Measurements from ENCODE around the gene TMEM41A.
"Not testable (repeated sequence)": the region's sequence is repeated elsewhere in the genome, so short reads cannot be mapped to it uniquely, and the experiment has no call there.

The TMEM41A gene

DNA sequence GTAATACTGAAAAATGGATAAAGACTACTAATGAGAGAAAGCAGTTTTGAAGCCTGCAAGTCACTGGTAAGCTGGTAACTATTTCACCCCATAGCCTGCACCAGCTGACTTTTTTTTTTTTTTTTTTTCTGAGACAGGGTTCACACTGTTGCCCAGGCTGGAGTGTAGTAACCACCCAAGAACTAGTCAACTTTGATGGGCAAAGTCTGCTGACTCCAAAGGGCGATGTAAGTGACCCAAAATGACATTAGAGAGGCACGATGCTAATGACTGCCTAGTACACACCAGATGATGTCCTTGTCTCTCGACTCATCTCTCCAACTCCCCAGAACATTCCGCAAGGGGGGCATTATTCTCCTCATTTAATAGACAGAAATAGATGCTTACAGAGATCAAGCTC is 12.9 kb upstream of the TMEM41A start:
- Mint-ChIP-seq H3K27ac (no peak overlapping the region), H3K9me3 (no peaks in the 10 kb centered on the region), H3K4me1 (ENCODE audit: low read depth) (no peaks in the 10 kb centered on the region), H3K36me3 (ENCODE audit: low read depth) (no peaks in the 10 kb centered on the region), H3K4me3 (no peak overlapping the region), H3K27me3 (ENCODE audit: low read depth) (peaks cover 6% of the 10 kb centered on the region)
- DNase-seq (ENCODE audit: low spot score) = no peak

GRCh38 chr3:185508335-185508991 is 9.6 kb upstream of the TMEM41A start:
- no peaks in the 10 kb centered on the region for H3K9me3 Mint-ChIP-seq
- H3K27me3 Mint-ChIP-seq (ENCODE audit: low read depth) = no peaks in the 10 kb centered on the region
- no peak overlapping the region for H3K27ac Mint-ChIP-seq
- H3K36me3 Mint-ChIP-seq (ENCODE audit: low read depth) = no peaks in the 10 kb centered on the region
- no peak for DNase-seq (ENCODE audit: low spot score)
- H3K4me1 Mint-ChIP-seq (ENCODE audit: low read depth) = no peaks in the 10 kb centered on the region
- no peak overlapping the region for H3K4me3 Mint-ChIP-seq

- no peak for DNase-seq (ENCODE audit: low spot score)
- Mint-ChIP-seq H3K36me3 (ENCODE audit: low read depth) (no peaks in the 10 kb centered on the region), H3K27ac (no peak overlapping the region), H3K27me3 (ENCODE audit: low read depth) (no peaks in the 10 kb centered on the region), H3K4me3 (no peak overlapping the region), H3K9me3 (no peaks in the 10 kb centered on the region), H3K4me1 (ENCODE audit: low read depth) (no peaks in the 10 kb centered on the region)
Observed at GRCh38 chr3:185507883-185508282, 9.0 kb upstream of the TMEM41A start.

GRCh38 chr3:185504636-185505035 is 5.8 kb upstream of the TMEM41A start:
- no peaks in the 10 kb centered on the region for H3K4me1 Mint-ChIP-seq (ENCODE audit: low read depth)
- DNase-seq (ENCODE audit: low spot score) = no peak
- H3K9me3 Mint-ChIP-seq = no peaks in the 10 kb centered on the region
- no peaks in the 10 kb centered on the region for H3K36me3 Mint-ChIP-seq (ENCODE audit: low read depth)
- H3K27ac Mint-ChIP-seq = no peak overlapping the region
- peaks cover 5% of the 10 kb centered on the region for H3K27me3 Mint-ChIP-seq (ENCODE audit: low read depth)
- no peak overlapping the region for H3K4me3 Mint-ChIP-seq

DNA sequence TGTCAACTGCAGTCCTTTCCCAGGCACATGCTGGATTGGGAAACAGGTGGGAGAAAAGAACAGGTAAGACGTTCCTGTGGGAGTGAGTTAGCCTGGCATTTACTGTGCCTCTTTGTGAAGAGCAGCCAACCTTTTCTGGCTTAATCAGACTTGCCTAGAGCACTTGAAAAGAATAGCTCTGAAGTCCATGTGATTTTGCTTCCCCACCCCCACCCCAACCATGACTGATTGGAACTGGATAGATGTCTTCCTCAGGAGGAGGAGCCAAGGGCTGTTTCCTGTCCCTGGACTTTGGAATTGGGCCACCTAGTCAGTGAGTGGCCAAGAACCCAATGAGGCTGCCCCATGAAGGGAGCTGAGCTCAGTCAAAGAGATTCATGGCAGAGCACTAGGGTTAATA is 4.7 kb upstream of the TMEM41A start:
- DNase-seq (ENCODE audit: low spot score) = no peak
- no peak overlapping the region for H3K4me3 Mint-ChIP-seq

DNA sequence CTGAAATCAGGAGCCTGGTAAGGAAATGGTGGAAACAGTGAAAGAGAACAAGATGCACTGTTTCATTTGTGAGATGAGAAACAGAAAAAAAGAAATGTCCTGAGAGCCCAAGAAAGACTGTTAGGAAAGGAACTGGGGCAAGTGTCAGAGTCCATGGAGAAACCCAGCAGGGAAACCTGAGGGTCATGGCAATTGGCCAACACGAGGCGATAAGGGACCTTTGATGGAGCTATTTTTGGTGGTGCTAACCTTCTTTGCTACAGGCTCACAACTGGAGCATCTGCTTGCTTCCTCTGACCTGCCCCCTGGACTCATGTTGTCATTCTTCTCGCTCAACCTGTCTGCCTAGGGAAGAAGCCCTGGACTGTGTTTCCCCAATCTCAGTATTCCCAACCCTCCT is 4.2 kb upstream of the TMEM41A start:
- H3K4me1 Mint-ChIP-seq (ENCODE audit: low read depth) = peaks cover 3% of the 10 kb centered on the region
- no peak for DNase-seq (ENCODE audit: low spot score)
- H3K9me3 Mint-ChIP-seq = no peaks in the 10 kb centered on the region
- H3K27me3 Mint-ChIP-seq (ENCODE audit: low read depth) = peaks cover 5% of the 10 kb centered on the region
- H3K4me3 Mint-ChIP-seq = no peak overlapping the region
- no peak overlapping the region for H3K27ac Mint-ChIP-seq
- no peaks in the 10 kb centered on the region for H3K36me3 Mint-ChIP-seq (ENCODE audit: low read depth)

More for the DNA sequence above, 4.7 kb upstream of the TMEM41A start:
- H3K27ac Mint-ChIP-seq = no peak overlapping the region
- H3K4me1 Mint-ChIP-seq (ENCODE audit: low read depth) = peaks cover 3% of the 10 kb centered on the region
- no peaks in the 10 kb centered on the region for H3K9me3 Mint-ChIP-seq
- H3K27me3 Mint-ChIP-seq (ENCODE audit: low read depth) = peaks cover 5% of the 10 kb centered on the region
- no peaks in the 10 kb centered on the region for H3K36me3 Mint-ChIP-seq (ENCODE audit: low read depth)

DNA sequence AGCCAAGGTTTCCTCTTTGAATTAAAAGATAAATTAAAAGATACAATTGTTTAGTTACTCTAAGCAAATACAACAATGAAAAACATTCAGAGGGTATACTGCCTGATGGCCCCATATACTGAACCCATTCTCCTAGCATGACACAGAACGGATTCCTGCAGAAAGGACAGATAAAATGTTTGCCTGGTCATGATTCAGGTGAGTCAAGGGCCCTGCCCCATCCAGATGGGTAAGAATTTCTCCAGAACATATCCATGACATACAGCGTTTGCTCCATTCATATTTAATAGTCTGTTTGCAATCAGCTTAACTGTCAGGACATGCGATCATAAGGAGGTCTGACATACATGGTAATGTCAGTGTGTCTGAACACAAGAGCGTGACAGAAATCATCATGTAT is 8.6 kb downstream of the TMEM41A start:
- Mint-ChIP-seq H3K27ac (no peak overlapping the region), H3K27me3 (ENCODE audit: low read depth) (no peaks in the 10 kb centered on the region), H3K4me1 (ENCODE audit: low read depth) (peaks cover 3% of the 10 kb centered on the region), H3K9me3 (no peaks in the 10 kb centered on the region), H3K4me3 (no peak overlapping the region), H3K36me3 (ENCODE audit: low read depth) (peaks cover 21% of the 10 kb centered on the region)
- DNase-seq (ENCODE audit: low spot score) = no peak

GRCh38 chr3:185489462-185489861 is 9.4 kb downstream of the TMEM41A start:
- Mint-ChIP-seq H3K27me3 (ENCODE audit: low read depth) (no peaks in the 10 kb centered on the region), H3K27ac (no peak overlapping the region), H3K9me3 (no peaks in the 10 kb centered on the region), H3K4me3 (no peak overlapping the region), H3K4me1 (ENCODE audit: low read depth) (peaks cover 3% of the 10 kb centered on the region), H3K36me3 (ENCODE audit: low read depth) (peaks cover 16% of the 10 kb centered on the region)
- no peak for DNase-seq (ENCODE audit: low spot score)

DNA sequence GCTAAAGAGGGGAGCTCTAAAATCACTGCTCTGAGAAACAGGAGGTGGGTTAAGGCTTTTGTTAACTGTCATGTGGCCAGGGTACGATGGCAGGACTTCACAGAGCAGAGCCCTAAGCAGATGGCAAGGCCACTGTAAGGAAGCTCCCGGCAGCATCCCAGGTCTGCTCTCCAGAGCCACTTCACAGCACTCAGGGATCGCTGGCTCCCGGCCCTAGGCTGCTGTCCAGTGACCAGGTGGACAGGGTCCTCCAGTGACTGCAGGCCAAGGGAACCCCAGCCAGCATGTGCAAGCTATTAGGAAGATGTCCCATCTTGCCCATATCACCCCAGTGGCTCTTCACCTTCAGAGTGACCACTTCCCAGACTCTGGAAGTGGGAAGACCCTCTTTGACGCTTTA is 10.4 kb downstream of the TMEM41A start:
- Mint-ChIP-seq H3K4me1 (ENCODE audit: low read depth) (peaks cover 3% of the 10 kb centered on the region), H3K36me3 (ENCODE audit: low read depth) (peaks cover 9% of the 10 kb centered on the region), H3K4me3 (no peak overlapping the region), H3K27ac (no peak overlapping the region), H3K27me3 (ENCODE audit: low read depth) (no peaks in the 10 kb centered on the region), H3K9me3 (no peaks in the 10 kb centered on the region)
- no peak for DNase-seq (ENCODE audit: low spot score)

- Mint-ChIP-seq H3K27me3 (ENCODE audit: low read depth) (no peaks in the 10 kb centered on the region), H3K27ac (no peak overlapping the region), H3K4me3 (no peak overlapping the region), H3K4me1 (ENCODE audit: low read depth) (peaks cover 6% of the 10 kb centered on the region), H3K9me3 (peaks cover 3% of the 10 kb centered on the region), H3K36me3 (ENCODE audit: low read depth) (peaks cover 21% of the 10 kb centered on the region)
- DNase-seq (ENCODE audit: low spot score) = no peak
Observed at GRCh38 chr3:185486394-185486793, 12.4 kb downstream of the TMEM41A start.

DNA sequence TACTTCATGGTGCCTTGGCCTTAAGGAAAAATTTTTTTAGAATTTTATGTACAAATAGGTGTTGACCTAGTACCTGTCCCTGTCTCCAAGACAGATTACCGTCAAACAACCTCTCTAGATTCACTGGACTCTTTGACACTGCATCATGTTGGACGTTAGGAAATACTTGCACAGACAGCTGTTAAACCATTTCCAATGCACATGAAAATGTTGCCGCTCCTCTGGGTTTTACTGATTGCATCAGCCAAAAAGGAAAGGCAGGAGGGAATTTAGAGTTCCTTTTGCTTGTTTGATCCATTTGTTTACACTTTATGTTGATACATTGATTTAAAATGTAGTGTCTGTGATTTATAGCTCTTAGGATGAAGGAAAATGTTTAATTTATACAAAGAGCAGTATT is 14.5 kb downstream of the TMEM41A start:
- H3K27me3 Mint-ChIP-seq (ENCODE audit: low read depth) = no peaks in the 10 kb centered on the region
- H3K9me3 Mint-ChIP-seq = peaks cover 10% of the 10 kb centered on the region
- H3K4me3 Mint-ChIP-seq = no peak overlapping the region
- H3K36me3 Mint-ChIP-seq (ENCODE audit: low read depth) = peaks cover 20% of the 10 kb centered on the region
- no peak for DNase-seq (ENCODE audit: low spot score)
- H3K4me1 Mint-ChIP-seq (ENCODE audit: low read depth) = peaks cover 6% of the 10 kb centered on the region
- no peak overlapping the region for H3K27ac Mint-ChIP-seq

GRCh38 chr3:185479373-185479945 is 19.4 kb downstream of the TMEM41A start:
- no peak overlapping the region for H3K27ac Mint-ChIP-seq
- peaks cover 6% of the 10 kb centered on the region for H3K4me1 Mint-ChIP-seq (ENCODE audit: low read depth)
- H3K36me3 Mint-ChIP-seq (ENCODE audit: low read depth) = peaks cover 19% of the 10 kb centered on the region
- H3K9me3 Mint-ChIP-seq = peaks cover 10% of the 10 kb centered on the region
- H3K4me3 Mint-ChIP-seq = no peak overlapping the region
- DNase-seq (ENCODE audit: low spot score) = no peak
- no peaks in the 10 kb centered on the region for H3K27me3 Mint-ChIP-seq (ENCODE audit: low read depth)

DNA sequence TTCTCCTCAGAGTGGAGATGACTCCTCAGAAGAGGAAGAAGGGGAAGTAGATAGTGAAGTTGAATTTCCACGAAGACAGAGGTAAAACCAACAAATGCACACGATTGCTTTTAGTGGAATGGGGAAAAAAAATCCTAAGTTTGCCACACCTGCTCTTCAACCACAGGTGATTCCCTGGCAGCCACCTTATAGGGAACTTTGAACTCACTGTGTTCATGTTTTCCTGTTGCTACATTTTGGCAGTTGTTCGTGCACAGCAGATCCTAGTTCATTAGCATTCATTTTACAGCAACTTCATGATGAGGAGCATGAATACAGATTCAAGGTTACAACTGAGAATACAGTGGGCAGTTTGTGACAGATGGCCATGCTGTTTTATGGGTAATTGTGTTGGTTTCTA is 21.5 kb downstream of the TMEM41A start:
- H3K27ac Mint-ChIP-seq = no peak overlapping the region
- H3K36me3 Mint-ChIP-seq (ENCODE audit: low read depth) = peaks cover 10% of the 10 kb centered on the region
- no peaks in the 10 kb centered on the region for H3K4me1 Mint-ChIP-seq (ENCODE audit: low read depth)
- no peaks in the 10 kb centered on the region for H3K27me3 Mint-ChIP-seq (ENCODE audit: low read depth)
- H3K9me3 Mint-ChIP-seq = peaks cover 7% of the 10 kb centered on the region
- no peak for DNase-seq (ENCODE audit: low spot score)
- H3K4me3 Mint-ChIP-seq = no peak overlapping the region

- not testable (repeated sequence) for H3K4me3 Mint-ChIP-seq; H3K4me1 Mint-ChIP-seq (ENCODE audit: low read depth); H3K9me3 Mint-ChIP-seq; H3K36me3 Mint-ChIP-seq (ENCODE audit: low read depth); H3K27ac Mint-ChIP-seq; DNase-seq (ENCODE audit: low spot score); H3K27me3 Mint-ChIP-seq (ENCODE audit: low read depth)
Observed at GRCh38 chr3:185474922-185475321, 23.9 kb downstream of the TMEM41A start.

GRCh38 chr3:185473290-185473815 is 25.5 kb downstream of the TMEM41A start:
- no peak overlapping the region for H3K27ac Mint-ChIP-seq
- H3K4me1 Mint-ChIP-seq (ENCODE audit: low read depth) = no peaks in the 10 kb centered on the region
- no peak for DNase-seq (ENCODE audit: low spot score)
- no peaks in the 10 kb centered on the region for H3K27me3 Mint-ChIP-seq (ENCODE audit: low read depth)
- no peaks in the 10 kb centered on the region for H3K9me3 Mint-ChIP-seq
- H3K36me3 Mint-ChIP-seq (ENCODE audit: low read depth) = no peaks in the 10 kb centered on the region
- H3K4me3 Mint-ChIP-seq = no peak overlapping the region

All from T-helper 2 cell treated with Interferon-gamma antibody and Interleukin-4, amounts not matched to agents 5 μg/mL and 100 μg/mL, for 36 hours (primary cell).